Immature natural killer cell (primary cell): ENCODE results near the gene SLC4A11. TPM values are rescaled to one million over a fixed set of nuclear protein-coding genes. Genes with fewer than 3 reads are reported as not detected.

Experiments
- DNase-seq, 3 donors: peaks; one replicate each; pipeline ENCODE4 v3.0.0; 2022; ENCODE audit warnings: mixed read lengths in 1 of 3
- H3K27ac Mint-ChIP-seq, 6 donors: one replicate each; pipeline ENCODE4 v1.8.0; 2020; ENCODE audit warnings: mixed read lengths in 6 of 6, mild to moderate bottlenecking in 5 of 6, inconsistent platforms in 4 of 6, moderate library complexity in 3 of 6
- H3K27me3 Mint-ChIP-seq, 3 donors: one replicate each; pipeline ENCODE4 v1.8.0; 2020 to 2021; ENCODE audit warnings: low read depth in 3 of 3, mild to moderate bottlenecking in 3 of 3, mixed read lengths in 3 of 3, moderate library complexity in 3 of 3, inconsistent platforms in 1 of 3
- H3K36me3 Mint-ChIP-seq, 3 donors: one replicate each; pipeline ENCODE4 v1.8.0; 2020; ENCODE audit warnings: mixed read lengths in 3 of 3, inconsistent platforms in 2 of 3, mild to moderate bottlenecking in 2 of 3
- H3K4me1 Mint-ChIP-seq, 2 donors: one replicate each; pipeline ENCODE4 v1.8.0; 2020; ENCODE audit warnings: inconsistent platforms in 2 of 2, mild to moderate bottlenecking in 2 of 2, mixed read lengths in 2 of 2, moderate library complexity in 1 of 2
- H3K4me3 Mint-ChIP-seq, 5 donors: one replicate each; pipeline ENCODE4 v1.8.0; 2020; ENCODE audit warnings: mild to moderate bottlenecking in 5 of 5, mixed read lengths in 5 of 5, inconsistent platforms in 3 of 5, moderate library complexity in 3 of 5
- H3K9me3 Mint-ChIP-seq, 6 donors: one replicate each; pipeline ENCODE4 v1.8.0; 2020; ENCODE audit warnings: mild to moderate bottlenecking in 6 of 6, mixed read lengths in 6 of 6, inconsistent platforms in 4 of 6, moderate library complexity in 3 of 6
- polyA plus RNA-seq, 3 donors: library from polyadenylated mRNA; unstranded; fragments of 300-500 nt; fragmentation: Illumina TruSeq; gene quantifications; one replicate each; pipeline ENCODE4 v1.2.3, GENCODE V29; 2021

SLC4A11 gene
- polyA plus RNA-seq, 3 donors from 2014 or later: not detected

DNA sequence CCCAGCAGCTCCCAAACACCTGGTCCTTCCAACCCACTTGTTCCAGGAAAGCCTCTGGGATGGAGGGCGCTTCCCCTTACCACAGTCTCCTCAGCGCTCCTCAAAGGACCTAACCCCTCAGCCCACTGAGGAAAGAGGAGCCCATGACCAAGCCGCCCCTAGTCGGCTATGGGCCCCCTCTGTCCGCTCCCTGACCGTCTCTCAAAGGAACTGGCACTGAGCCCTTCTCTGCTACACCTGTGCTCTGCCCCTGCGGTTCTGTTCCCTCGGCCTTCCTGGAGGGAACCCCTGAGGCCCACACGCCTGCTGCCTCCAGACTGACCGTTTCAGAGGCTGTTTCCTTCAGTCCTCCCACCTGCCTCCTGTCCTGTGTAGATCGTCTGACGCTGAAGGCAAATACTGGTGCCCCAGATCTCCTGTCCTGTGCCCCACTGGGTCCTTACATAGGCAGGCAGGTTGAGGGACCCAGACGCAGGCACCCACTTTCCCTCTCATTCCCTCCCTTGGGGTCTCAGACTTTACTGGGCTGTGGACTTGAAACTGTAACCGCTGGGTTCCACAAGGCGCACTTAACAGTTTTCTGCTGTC is 1.9 kb upstream of the SLC4A11 start:
- H3K27ac Mint-ChIP-seq: no peak overlapping the region
- peaks cover 0 to 2% (median 0%) of the 10 kb centered on the region in 6 donors for H3K9me3 Mint-ChIP-seq

DNA sequence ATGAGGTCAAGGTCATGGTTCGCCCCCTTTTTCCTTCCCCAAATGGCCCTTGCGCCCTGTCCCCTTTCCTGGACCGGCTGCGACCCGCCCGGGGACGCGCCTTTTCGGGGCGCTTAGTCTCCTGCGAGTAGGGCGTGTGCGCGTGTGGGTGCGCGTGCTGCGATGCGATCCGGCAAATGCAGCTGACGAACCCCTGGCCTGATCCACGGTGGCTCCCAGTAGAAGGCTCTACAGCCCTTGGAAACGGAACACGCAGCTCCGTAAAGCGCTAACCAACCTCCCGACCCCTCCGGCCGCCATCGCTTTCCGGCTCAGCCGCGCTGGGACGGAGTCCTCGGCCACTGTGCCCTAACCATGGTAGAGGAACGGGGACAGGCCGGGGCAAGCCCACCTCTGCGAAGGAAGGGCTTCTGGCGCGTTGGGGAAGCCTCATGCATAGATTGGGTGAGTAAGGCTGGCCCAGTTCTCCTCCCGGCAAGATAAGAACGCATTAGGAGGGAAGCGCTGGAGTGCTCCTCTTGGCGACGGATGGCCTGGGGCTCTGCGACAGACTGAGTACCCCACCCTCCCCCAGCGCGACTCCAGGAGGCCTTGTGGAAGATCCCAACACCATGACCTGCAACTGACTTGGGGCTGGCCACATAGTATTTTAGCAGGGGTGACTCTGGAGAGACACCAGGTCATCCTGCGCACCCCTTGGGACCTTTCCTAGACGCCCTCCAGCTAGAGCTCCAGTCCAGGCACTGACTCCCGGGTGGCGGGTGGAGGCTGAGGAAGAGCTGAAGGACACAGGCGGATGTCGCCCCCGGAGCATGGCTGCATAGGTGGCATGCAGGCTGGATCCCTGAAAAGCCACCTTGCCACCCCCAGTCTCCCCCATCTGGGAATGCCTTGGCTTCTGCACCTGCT is 1.1 kb upstream of the SLC4A11 start:
- Mint-ChIP-seq H3K27ac (no peak overlapping the region), H3K4me3 (peak overlapping the region; percentile 87 to 94 (median 91)), H3K4me1 (peaks cover 7 to 8% of the 10 kb centered on the region in 2 donors), H3K9me3 (peaks cover 0 to 2% (median 0%) of the 10 kb centered on the region in 6 donors), H3K27me3 (peaks cover 19 to 31% (median 20%) of the 10 kb centered on the region in 3 donors), H3K36me3 (no peaks in the 10 kb centered on the region)
- DNase-seq: no peak

More for the DNA sequence above, 1.9 kb upstream of the SLC4A11 start:
- Mint-ChIP-seq H3K27me3 (peaks cover 17 to 29% (median 21%) of the 10 kb centered on the region in 3 donors), H3K4me3 (peak overlapping the region; percentile 26 to 91 (median 63)), H3K4me1 (peaks cover 7 to 8% of the 10 kb centered on the region in 2 donors), H3K36me3 (no peaks in the 10 kb centered on the region)
- DNase-seq: no peak

GRCh38 chr20:3238616-3239025 is 369 bp downstream of the SLC4A11 start:
- H3K27me3 Mint-ChIP-seq: peaks cover 13 to 31% (median 16%) of the 10 kb centered on the region in 3 donors
- no peaks in the 10 kb centered on the region for H3K36me3 Mint-ChIP-seq
- H3K4me3 Mint-ChIP-seq: peak overlapping the region; percentile 78 to 88 (median 82)
- H3K4me1 Mint-ChIP-seq: peaks cover 7 to 8% of the 10 kb centered on the region in 2 donors
- H3K9me3 Mint-ChIP-seq: peaks cover 0 to 2% (median 0%) of the 10 kb centered on the region in 6 donors
- H3K27ac Mint-ChIP-seq: no peak overlapping the region
- peak; percentile 20 to 39 (median 28) for DNase-seq

- Mint-ChIP-seq H3K27ac (no peak overlapping the region), H3K9me3 (peaks cover 0 to 2% (median 0%) of the 10 kb centered on the region in 6 donors), H3K36me3 (no peaks in the 10 kb centered on the region), H3K4me1 (peaks cover 7 to 8% of the 10 kb centered on the region in 2 donors), H3K4me3 (peak overlapping the region; percentile 45 to 84 (median 78)), H3K27me3 (peaks cover 13 to 31% (median 16%) of the 10 kb centered on the region in 3 donors)
- no peak for DNase-seq
Observed at GRCh38 chr20:3237958-3238615, 903 bp downstream of the SLC4A11 start.

- no peak for DNase-seq
- H3K9me3 Mint-ChIP-seq: peaks cover 0 to 2% (median 0%) of the 10 kb centered on the region in 6 donors
- no peaks in the 10 kb centered on the region for H3K36me3 Mint-ChIP-seq
- peak overlapping the region; percentile 48 to 66 (median 63) for H3K4me3 Mint-ChIP-seq
- H3K27ac Mint-ChIP-seq: no peak overlapping the region
- peaks cover 7 to 8% of the 10 kb centered on the region in 2 donors for H3K4me1 Mint-ChIP-seq
- peaks cover 13 to 31% (median 14%) of the 10 kb centered on the region in 3 donors for H3K27me3 Mint-ChIP-seq
Observed at GRCh38 chr20:3237011-3237957, 1.7 kb downstream of the SLC4A11 start.

DNA sequence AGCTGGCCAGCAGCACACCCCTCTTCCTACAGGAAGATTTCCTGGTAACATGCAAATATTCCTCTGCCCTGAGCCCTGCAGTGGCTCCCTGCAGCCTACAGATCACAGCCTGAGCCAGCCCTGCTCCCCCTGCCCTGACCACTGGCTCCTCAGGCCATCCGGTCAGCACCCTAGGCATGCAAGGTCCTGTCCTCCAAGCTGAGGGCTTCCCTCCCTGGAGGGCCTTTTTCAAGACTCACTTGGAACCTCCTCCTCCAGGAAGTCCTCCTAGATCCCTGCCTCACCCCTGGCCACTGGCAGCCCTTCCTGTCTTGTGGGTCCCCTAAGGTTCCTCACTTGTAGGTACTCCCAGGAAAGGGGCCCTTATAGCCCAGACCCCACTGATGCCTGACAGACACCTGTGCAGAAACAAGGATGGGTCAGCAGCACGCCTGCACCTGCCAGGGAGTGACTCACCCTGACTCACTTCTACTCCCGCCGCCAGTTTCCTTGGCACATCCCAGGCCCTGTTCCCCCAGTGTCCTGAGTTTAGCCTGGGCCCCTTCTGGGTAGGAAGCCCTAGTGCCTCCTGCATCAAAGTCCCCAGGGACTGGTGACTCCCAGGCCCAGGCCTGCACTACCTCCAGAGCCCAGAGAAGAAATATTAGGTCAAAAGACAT is 3.2 kb downstream of the SLC4A11 start:
- DNase-seq: no peak
- no peak overlapping the region for H3K27ac Mint-ChIP-seq
- H3K27me3 Mint-ChIP-seq: peaks cover 10 to 25% (median 11%) of the 10 kb centered on the region in 3 donors
- H3K36me3 Mint-ChIP-seq: no peaks in the 10 kb centered on the region
- H3K4me3 Mint-ChIP-seq: peak overlapping the region in 1 of 5 donors; percentile 30
- no peaks in the 10 kb centered on the region for H3K9me3 Mint-ChIP-seq
- peaks cover 7 to 8% of the 10 kb centered on the region in 2 donors for H3K4me1 Mint-ChIP-seq

GRCh38 chr20:3233991-3234498 is 4.9 kb downstream of the SLC4A11 start:
- Mint-ChIP-seq H3K27ac (no peak overlapping the region), H3K36me3 (no peaks in the 10 kb centered on the region), H3K27me3 (peaks cover 7 to 15% (median 11%) of the 10 kb centered on the region in 3 donors), H3K9me3 (no peaks in the 10 kb centered on the region), H3K4me1 (peaks cover 0 to 2% of the 10 kb centered on the region in 2 donors), H3K4me3 (no peak overlapping the region)
- no peak for DNase-seq

DNA sequence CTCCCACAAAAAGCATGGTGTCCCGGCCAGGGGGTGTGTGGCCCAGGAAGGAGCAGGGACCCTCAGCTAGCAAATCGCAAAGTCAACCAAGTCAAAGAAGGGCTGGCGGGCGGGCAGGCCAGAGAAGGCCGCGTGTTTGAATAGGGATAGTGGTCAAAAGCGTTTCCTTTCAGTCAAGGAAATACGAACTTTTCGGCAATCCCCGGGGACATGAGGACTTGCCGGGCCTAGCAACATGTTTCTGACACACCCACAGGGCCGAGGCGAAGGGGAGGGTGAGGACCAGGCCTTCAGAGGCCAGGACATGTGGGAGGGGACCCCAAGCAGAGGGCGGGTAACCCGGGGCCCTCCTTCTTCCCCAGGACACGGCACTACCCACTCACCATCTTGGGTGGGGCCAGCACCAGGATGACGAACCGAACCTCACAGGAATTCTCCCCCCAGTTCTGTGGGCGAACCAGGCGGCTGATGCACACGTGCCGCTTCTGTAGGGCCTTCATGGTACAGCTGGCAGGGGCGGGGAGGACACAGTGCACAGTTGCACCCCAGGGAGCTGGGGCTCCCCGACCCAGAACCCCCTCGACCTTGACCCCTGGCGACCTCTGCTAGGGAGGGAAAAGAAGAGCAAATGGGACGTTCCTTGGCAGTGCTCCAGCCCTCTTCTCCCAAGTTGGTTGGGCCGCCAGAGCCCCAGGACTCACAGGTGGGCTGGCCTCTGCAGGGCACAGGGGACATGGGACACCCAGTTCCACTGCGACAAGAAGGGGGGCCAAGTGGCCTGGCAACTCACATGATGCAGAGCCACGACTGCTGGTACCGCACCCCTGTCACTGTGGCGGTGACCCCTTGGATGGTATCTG is 5.6 kb downstream of the SLC4A11 start:
- H3K27me3 Mint-ChIP-seq: peaks cover 5 to 15% (median 11%) of the 10 kb centered on the region in 3 donors
- no peaks in the 10 kb centered on the region for H3K9me3 Mint-ChIP-seq
- H3K4me3 Mint-ChIP-seq: no peak overlapping the region
- H3K27ac Mint-ChIP-seq: no peak overlapping the region
- H3K4me1 Mint-ChIP-seq: peaks cover 0 to 2% of the 10 kb centered on the region in 2 donors
- DNase-seq: no peak
- H3K36me3 Mint-ChIP-seq: no peaks in the 10 kb centered on the region

GRCh38 chr20:3231889-3232588 is 7.0 kb downstream of the SLC4A11 start:
- no peak overlapping the region for H3K4me3 Mint-ChIP-seq
- H3K27me3 Mint-ChIP-seq: peaks cover 4 to 11% (median 5%) of the 10 kb centered on the region in 3 donors

DNA sequence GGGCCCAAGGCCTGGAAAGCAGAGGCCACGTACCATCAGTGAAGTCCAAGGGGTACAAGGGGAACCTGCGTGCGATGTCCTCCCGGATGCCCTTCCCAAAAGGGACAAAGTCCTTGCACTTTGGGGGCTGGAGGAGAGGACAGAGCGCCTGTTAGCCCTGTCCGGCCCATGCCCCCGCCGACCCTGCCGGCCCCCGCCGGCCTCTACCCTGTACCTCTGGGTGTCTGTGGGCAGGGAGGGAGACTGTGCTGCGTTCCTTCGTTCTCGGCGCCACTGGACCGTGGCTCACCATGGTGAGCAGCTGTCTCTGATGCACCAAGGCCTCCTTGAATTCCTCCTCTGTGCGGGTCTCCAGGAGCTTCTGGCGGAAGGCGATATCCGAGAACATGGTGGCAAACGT is 7.9 kb downstream of the SLC4A11 start:
- Mint-ChIP-seq H3K36me3 (no peaks in the 10 kb centered on the region), H3K27me3 (peaks cover 2 to 3% (median 2%) of the 10 kb centered on the region in 3 donors)

More at GRCh38 chr20:3231889-3232588, 7.0 kb downstream of the SLC4A11 start:
- no peaks in the 10 kb centered on the region for H3K9me3 Mint-ChIP-seq
- DNase-seq: no peak
- H3K27ac Mint-ChIP-seq: peak overlapping the region in 1 of 6 donors; percentile 23
- H3K36me3 Mint-ChIP-seq: no peaks in the 10 kb centered on the region
- peaks cover 0 to 2% of the 10 kb centered on the region in 2 donors for H3K4me1 Mint-ChIP-seq

DNA sequence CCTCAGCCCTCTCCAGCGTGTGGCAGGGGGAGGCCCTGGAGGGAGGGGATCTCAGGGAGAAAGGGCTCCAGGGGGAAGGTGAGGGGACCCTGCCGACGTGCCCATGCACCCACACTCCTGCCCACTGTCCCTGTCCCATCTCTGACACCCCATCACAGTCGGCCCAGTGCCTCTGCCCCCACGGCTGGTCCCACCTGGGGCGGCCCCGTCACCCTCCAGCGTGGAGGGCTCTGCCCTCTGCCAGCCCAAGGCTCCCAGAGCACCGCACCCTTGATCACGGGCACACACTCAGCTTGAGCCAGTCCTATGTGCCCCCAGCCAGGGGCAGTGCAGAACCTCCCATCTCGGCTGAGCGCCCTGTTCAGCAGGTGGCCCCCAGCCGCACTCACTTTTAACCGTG is 9.2 kb downstream of the SLC4A11 start:
- DNase-seq: no peak
- Mint-ChIP-seq H3K4me3 (no peak overlapping the region), H3K9me3 (no peaks in the 10 kb centered on the region), H3K27ac (no peak overlapping the region), H3K4me1 (no peaks in the 10 kb centered on the region), H3K36me3 (no peaks in the 10 kb centered on the region), H3K27me3 (peaks cover 0 to 2% (median 0%) of the 10 kb centered on the region in 3 donors)

More for the DNA sequence above, 7.9 kb downstream of the SLC4A11 start:
- DNase-seq: no peak
- Mint-ChIP-seq H3K9me3 (no peaks in the 10 kb centered on the region), H3K4me3 (no peak overlapping the region), H3K27ac (no peak overlapping the region), H3K4me1 (no peaks in the 10 kb centered on the region)
